OCI-LY3 (cell line): ENCODE measurements around the gene FAM43A.

Experiments
- EZH2phosphoT487 ChIP-seq: fragments of 200-600 bp; shearing (Covaris generic); IDR thresholded peaks from 2 replicates; pipeline ENCODE4 v1.6.1; 2018; ENCODE audit warnings: antibody characterized with exemption, mixed run types, low read depth
- TF ChIP-seq, protein P1 (sequence below): fragments of 200-600, 300-600 bp; sonication (generic); IDR thresholded peaks from 2 replicates; pipeline ENCODE4 v1.5.1; 2014; ENCODE audit warnings: antibody characterized with exemption, low read length, low read depth

DNA sequence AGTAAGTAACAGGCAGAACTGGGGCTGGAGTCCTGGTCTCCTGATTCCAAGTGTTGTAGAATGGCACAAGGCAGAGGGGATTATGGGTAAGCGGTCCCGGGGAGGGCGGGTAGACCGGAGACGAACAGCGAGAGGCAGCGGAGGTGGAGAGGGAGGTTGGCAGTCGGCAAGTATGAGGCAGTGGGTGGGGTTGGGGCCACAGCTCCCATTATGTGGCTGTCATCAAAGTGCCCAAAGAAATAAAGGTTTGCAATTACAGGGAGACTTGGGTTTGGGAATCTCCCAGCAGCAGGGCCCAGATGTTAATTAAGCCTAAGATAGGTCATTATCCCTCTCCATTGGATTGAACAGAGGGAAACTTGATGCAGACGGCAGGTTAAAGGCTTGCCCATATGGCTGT lies 16.9 kb downstream of the FAM43A start:
- TF ChIP-seq, protein P1, sequence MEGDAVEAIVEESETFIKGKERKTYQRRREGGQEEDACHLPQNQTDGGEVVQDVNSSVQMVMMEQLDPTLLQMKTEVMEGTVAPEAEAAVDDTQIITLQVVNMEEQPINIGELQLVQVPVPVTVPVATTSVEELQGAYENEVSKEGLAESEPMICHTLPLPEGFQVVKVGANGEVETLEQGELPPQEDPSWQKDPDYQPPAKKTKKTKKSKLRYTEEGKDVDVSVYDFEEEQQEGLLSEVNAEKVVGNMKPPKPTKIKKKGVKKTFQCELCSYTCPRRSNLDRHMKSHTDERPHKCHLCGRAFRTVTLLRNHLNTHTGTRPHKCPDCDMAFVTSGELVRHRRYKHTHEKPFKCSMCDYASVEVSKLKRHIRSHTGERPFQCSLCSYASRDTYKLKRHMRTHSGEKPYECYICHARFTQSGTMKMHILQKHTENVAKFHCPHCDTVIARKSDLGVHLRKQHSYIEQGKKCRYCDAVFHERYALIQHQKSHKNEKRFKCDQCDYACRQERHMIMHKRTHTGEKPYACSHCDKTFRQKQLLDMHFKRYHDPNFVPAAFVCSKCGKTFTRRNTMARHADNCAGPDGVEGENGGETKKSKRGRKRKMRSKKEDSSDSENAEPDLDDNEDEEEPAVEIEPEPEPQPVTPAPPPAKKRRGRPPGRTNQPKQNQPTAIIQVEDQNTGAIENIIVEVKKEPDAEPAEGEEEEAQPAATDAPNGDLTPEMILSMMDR, result no peak
- TF ChIP-seq EZH2phosphoT487, result no peak
